OCI-LY7 (cell line): Measurements from ENCODE around the gene NF2. TPM values are rescaled to one million over a fixed set of nuclear protein-coding genes. Genes with fewer than 3 reads are reported as not detected.

Experiments used
- BruUV-seq: library from RNA; stranded (reverse); fragments of 400-500 nt; replicated peaks from 2 replicates; lab custom pipeline; 2021; lab: Mats Ljungman, UMichigan
- CTCF ChIA-PET: fragments of 300-600 bp; sonication (Branson Sonifier 250); formaldehyde crosslinking; loops from one replicate; lab custom pipeline; 2022; ENCODE audit warnings: antibody characterized with exemption; ENCODE audit not compliant: unreplicated experiment; lab: Charles Lee
- POLR2A ChIA-PET: fragments of 300-600 bp; sonication (Branson Sonifier 250); formaldehyde crosslinking; loops from one replicate; lab custom pipeline; 2022; ENCODE audit warnings: antibody characterized with exemption; lab: Charles Lee
- DNase-seq: peaks from one replicate; pipeline ENCODE4 v3.0.0-alpha.2; 2015; ENCODE audit warnings: low spot score
- H2AFZ ChIP-seq: fragments of 200-600 bp; sonication (generic), shearing (Covaris generic); 2 replicates; pipeline ENCODE4 v1.6.1; 2014; ENCODE audit warnings: mild to moderate bottlenecking, antibody characterized with exemption, low read length, moderate library complexity
- H3K27ac ChIP-seq: fragments of 200-600 bp; sonication (generic); 2 replicates; pipeline ENCODE4 v1.5.1; 2014; ENCODE audit warnings: mixed run types, low read depth, mild to moderate bottlenecking, moderate library complexity, low read length, inconsistent platforms; ENCODE audit not compliant: poor library complexity, severe bottlenecking
- H3K36me3 ChIP-seq: fragments of 200-600 bp; sonication (generic); 2 replicates; pipeline ENCODE4 v1.6.1; 2014; ENCODE audit warnings: mild to moderate bottlenecking, antibody characterized with exemption, low read length, moderate library complexity, mixed read lengths; ENCODE audit not compliant: insufficient read depth
- H3K4me1 ChIP-seq: fragments of 200-600 bp; sonication (generic); 2 replicates; pipeline ENCODE4 v1.5.1; 2014; ENCODE audit warnings: mild to moderate bottlenecking, low read length; ENCODE audit not compliant: insufficient read depth, poor library complexity, severe bottlenecking
- H3K4me2 ChIP-seq: fragments of 200-600 bp; sonication (generic); 2 replicates; pipeline ENCODE4 v1.6.1; 2014; ENCODE audit warnings: mild to moderate bottlenecking, low read length
- H3K4me3 ChIP-seq: fragments of 200-600 bp; sonication (generic); 2 replicates; pipeline ENCODE4 v1.5.1; 2014; ENCODE audit warnings: mild to moderate bottlenecking, low read depth, low read length; ENCODE audit not compliant: poor library complexity, severe bottlenecking
- H3K79me2 ChIP-seq: fragments of 200-600 bp; sonication (generic); 2 replicates; pipeline ENCODE4 v1.6.1; 2016; ENCODE audit warnings: low read depth, mild to moderate bottlenecking, low read length, moderate library complexity, mixed read lengths; ENCODE audit not compliant: insufficient read depth
- H3K9me2 ChIP-seq: fragments of 200-600 bp; sonication (generic); 2 replicates; pipeline ENCODE4 v1.6.1; 2016; ENCODE audit warnings: mild to moderate bottlenecking, low read length, mixed read lengths; ENCODE audit not compliant: insufficient read depth
- H3K9me3 ChIP-seq: fragments of 200-600 bp; sonication (generic); 2 replicates; pipeline ENCODE4 v1.6.1; 2014; ENCODE audit warnings: mild to moderate bottlenecking, mixed run types, low read length, mixed read lengths
- H4K20me1 ChIP-seq: fragments of 200-600 bp; sonication (generic); 2 replicates; pipeline ENCODE4 v1.6.1; 2014; ENCODE audit warnings: mild to moderate bottlenecking, antibody characterized with exemption, low read length, moderate library complexity, mixed read lengths; ENCODE audit not compliant: insufficient read depth
- CTCF ChIP-seq: fragments of 200-600 bp; sonication (generic); conservative IDR thresholded peaks from 2 replicates; pipeline ENCODE4 v1.5.1; 2014; ENCODE audit warnings: mild to moderate bottlenecking, antibody characterized with exemption, low read length, moderate library complexity, mixed read lengths
- EZH2phosphoT487 ChIP-seq: fragments of 200-600 bp; sonication (generic); IDR thresholded peaks from 2 replicates; pipeline ENCODE4 v1.6.1; 2018; ENCODE audit warnings: low read depth, borderline replicate concordance, mild to moderate bottlenecking, mixed run types, antibody characterized with exemption, low read length, moderate library complexity, mixed read lengths
- intact Hi-C: fragments of 100-400 bp; cut with micrococcal nuclease; formaldehyde crosslinking; loops from one replicate; pipeline ENCODE4 v1.10.0; 2022; ENCODE audit not compliant: unreplicated experiment
- total RNA-seq, 2 experiments: library from RNA; depleted of rRNA in 1 of 2; stranded (reverse); fragments of >200 nt in 1 of 2; shearing (Covaris generic) in 1 of 2; gene quantifications; 2 replicates each; pipeline ENCODE4 v1.2.3, GENCODE V29; 2014 to 2022

NF2 gene
- total RNA-seq, 2 experiments from 2014 or later, result 22.2 to 34.8 TPM

GRCh38 chr22:29628996-29629902, 25.8 kb downstream of the NF2 start:
- Histone ChIP-seq H2AFZ (no peak overlapping the region), H4K20me1 (peaks cover 4% of the 10 kb centered on the region; the same call in 1 of the 2 replicates), H3K4me3 (no peak overlapping the region), H3K36me3 (no peaks in the 10 kb centered on the region), H3K9me2 (no peaks in the 10 kb centered on the region), H3K4me1 (no peaks in the 10 kb centered on the region), H3K4me2 (no peak overlapping the region), H3K9me3 (no peaks in the 10 kb centered on the region), H3K79me2 (peaks cover 4% of the 10 kb centered on the region; the same call in 1 of the 2 replicates), H3K27ac (no peak overlapping the region)
- DNase-seq, result no peak
- BruUV-seq, result no TSS peak
- TF ChIP-seq CTCF (no peak), EZH2phosphoT487 (no peak)
- POLR2A ChIA-PET, result no interaction called here
- intact Hi-C loops, result no loop called here
- CTCF ChIA-PET, result no interaction called here

- H3K36me3 ChIP-seq, result no peaks in the 10 kb centered on the region
- BruUV-seq, result no TSS peak
- no peaks in the 10 kb centered on the region for H3K9me3 ChIP-seq
- CTCF ChIA-PET, result no interaction called here
- no peak overlapping the region for H2AFZ ChIP-seq
- H3K9me2 ChIP-seq, result no peaks in the 10 kb centered on the region
- H4K20me1 ChIP-seq, result peaks cover 3% of the 10 kb centered on the region; the same call in 1 of the 2 replicates
- no peak for DNase-seq
- POLR2A ChIA-PET, result no interaction called here
- intact Hi-C loops, result no loop called here
- peaks cover 4% of the 10 kb centered on the region; the same call in 1 of the 2 replicates for H3K79me2 ChIP-seq
- TF ChIP-seq EZH2phosphoT487 (no peak), CTCF (no peak)
- no peaks in the 10 kb centered on the region for H3K4me1 ChIP-seq
- H3K4me3 ChIP-seq, result no peak overlapping the region
- H3K27ac ChIP-seq, result no peak overlapping the region
- no peak overlapping the region for H3K4me2 ChIP-seq
Measured at GRCh38 chr22:29629903-29630516, 26.6 kb downstream of the NF2 start.
